Bronchial epithelial cell (primary cell): ENCODE measurements around the gene OAT. TPM values are rescaled to one million over a fixed set of nuclear protein-coding genes. Genes with fewer than 3 reads are reported as not detected.

Source experiments
- DNase-seq: peaks from one replicate; pipeline ENCODE4 v3.0.0-alpha.2; 2010; ENCODE audit warnings: low read depth
- FAIRE-seq: peaks from 2 replicates; lab custom pipeline; 2011; peaks lifted over from hg19 to GRCh38; lab: Jason Lieb, UNC
- H3K27me3 ChIP-seq: 2 replicates; pipeline ENCODE4 v1.5.1; 2011; ENCODE audit warnings: low read length; ENCODE audit not compliant: control insufficient read depth, insufficient read depth
- H3K36me3 ChIP-seq: 2 replicates; pipeline ENCODE4 v1.5.1; 2011; ENCODE audit warnings: low read length; ENCODE audit not compliant: control insufficient read depth, insufficient read depth
- H3K4me3 ChIP-seq: 2 replicates; pipeline ENCODE4 v1.5.1; 2011; ENCODE audit warnings: mild to moderate bottlenecking, low read depth, low read length, control low read depth
- total RNA-seq: library from RNA; depleted of rRNA; stranded (reverse); fragments of >200 nt; gene quantifications from 2 replicates; pipeline ENCODE4 v1.2.1, GENCODE V29; 2014
- TF ChIP-seq, protein P1 (sequence below): IDR thresholded peaks from 2 replicates; pipeline ENCODE4 v1.5.1; 2011; ENCODE audit warnings: mild to moderate bottlenecking, moderate library complexity, low read length, control low read depth, inconsistent platforms; ENCODE audit not compliant: insufficient read depth, severe bottlenecking

The OAT gene
- total RNA-seq, 1 donor from 2014 or later: 130 TPM

- H3K36me3 ChIP-seq: no peaks in the 10 kb centered on the region
- DNase-seq (no peak), FAIRE-seq (no peak)
- TF ChIP-seq, protein P1, sequence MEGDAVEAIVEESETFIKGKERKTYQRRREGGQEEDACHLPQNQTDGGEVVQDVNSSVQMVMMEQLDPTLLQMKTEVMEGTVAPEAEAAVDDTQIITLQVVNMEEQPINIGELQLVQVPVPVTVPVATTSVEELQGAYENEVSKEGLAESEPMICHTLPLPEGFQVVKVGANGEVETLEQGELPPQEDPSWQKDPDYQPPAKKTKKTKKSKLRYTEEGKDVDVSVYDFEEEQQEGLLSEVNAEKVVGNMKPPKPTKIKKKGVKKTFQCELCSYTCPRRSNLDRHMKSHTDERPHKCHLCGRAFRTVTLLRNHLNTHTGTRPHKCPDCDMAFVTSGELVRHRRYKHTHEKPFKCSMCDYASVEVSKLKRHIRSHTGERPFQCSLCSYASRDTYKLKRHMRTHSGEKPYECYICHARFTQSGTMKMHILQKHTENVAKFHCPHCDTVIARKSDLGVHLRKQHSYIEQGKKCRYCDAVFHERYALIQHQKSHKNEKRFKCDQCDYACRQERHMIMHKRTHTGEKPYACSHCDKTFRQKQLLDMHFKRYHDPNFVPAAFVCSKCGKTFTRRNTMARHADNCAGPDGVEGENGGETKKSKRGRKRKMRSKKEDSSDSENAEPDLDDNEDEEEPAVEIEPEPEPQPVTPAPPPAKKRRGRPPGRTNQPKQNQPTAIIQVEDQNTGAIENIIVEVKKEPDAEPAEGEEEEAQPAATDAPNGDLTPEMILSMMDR: no peak
- H3K27me3 ChIP-seq: peaks cover 2% of the 10 kb centered on the region
- no peak overlapping the region for H3K4me3 ChIP-seq
These were observed 67.1 kb downstream of the OAT start for GRCh38 chr10:124351481-124352220.

DNA sequence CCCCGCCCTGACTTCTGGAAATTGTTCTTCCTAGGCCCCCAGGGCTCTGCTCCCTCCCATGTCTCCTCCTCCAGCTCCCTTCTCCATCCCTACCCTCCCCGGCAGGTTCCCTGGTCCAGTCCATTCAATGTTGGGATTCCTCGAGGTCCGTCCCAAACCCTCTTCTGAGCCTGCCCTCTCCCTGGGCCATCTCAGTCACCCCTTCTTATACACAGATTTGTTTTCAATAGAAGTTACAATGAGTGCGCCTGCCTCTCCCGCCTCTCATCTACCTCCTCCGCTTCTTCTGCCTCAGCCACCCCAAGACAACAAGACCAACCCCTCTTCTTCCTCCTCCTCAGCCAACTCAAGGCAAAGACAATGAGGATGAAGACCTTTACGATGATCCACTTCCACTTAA lies 67.9 kb downstream of the OAT start:
- TF ChIP-seq, protein P1: no peak
- FAIRE-seq (no peak), DNase-seq (no peak)
- peaks cover 2% of the 10 kb centered on the region for H3K27me3 ChIP-seq
- no peak overlapping the region for H3K4me3 ChIP-seq
- no peaks in the 10 kb centered on the region for H3K36me3 ChIP-seq

DNA sequence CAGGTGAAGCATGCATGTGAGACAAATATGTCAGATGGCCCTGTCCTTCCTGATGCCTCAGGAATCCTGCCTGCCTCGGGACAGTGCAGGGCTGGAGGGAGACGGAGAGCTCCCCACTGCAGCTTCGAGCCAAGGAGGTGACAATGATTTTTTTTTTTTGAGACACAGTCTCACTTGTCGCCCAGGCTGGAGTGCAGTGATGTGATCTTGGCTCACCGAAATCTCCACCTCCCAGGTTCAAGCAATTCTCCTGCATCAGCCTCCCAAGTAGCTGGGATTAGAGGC lies 68.8 kb downstream of the OAT start:
- DNase-seq (no peak), FAIRE-seq (no peak)
- Histone ChIP-seq H3K27me3 (peaks cover 2% of the 10 kb centered on the region), H3K4me3 (no peak overlapping the region), H3K36me3 (no peaks in the 10 kb centered on the region)
- TF ChIP-seq, protein P1: no peak

- TF ChIP-seq, protein P1: no peak
- no peak for DNase-seq
- Histone ChIP-seq H3K27me3 (peaks cover 2% of the 10 kb centered on the region), H3K4me3 (no peak overlapping the region), H3K36me3 (no peaks in the 10 kb centered on the region)
- FAIRE-seq: no peak
These were observed 69.3 kb downstream of the OAT start for GRCh38 chr10:124349231-124349995.

GRCh38 chr10:124348801-124349200 lies 69.9 kb downstream of the OAT start:
- no peak for DNase-seq
- Histone ChIP-seq H3K4me3 (no peak overlapping the region), H3K27me3 (peaks cover 2% of the 10 kb centered on the region), H3K36me3 (no peaks in the 10 kb centered on the region)
- TF ChIP-seq, protein P1: no peak
- no peak for FAIRE-seq
